Right ventricle myocardium superior (tissue), 1 donor: Measurements from ENCODE around the gene C1QL4. TPM values are rescaled to one million over a fixed set of nuclear protein-coding genes. Genes with fewer than 3 reads are reported as not detected.
"Not testable (repeated sequence)": the region's sequence is repeated elsewhere in the genome, so short reads cannot be mapped to it uniquely, and the experiment has no call there.

ENCODE experiments used
- ATAC-seq: fragments of 200-7000 bp; cut with Tn5 transposase; one replicate; pipeline ENCODE4 v1.9.1; 2020; ENCODE audit warnings: mild to moderate bottlenecking; ENCODE audit not compliant: poor library complexity
- DNase-seq: peaks from one replicate; pipeline ENCODE4 v3.0.0-alpha.2; 2020
- intact Hi-C: fragments of 100-400 bp; cut with DNase I; formaldehyde crosslinking; loops from one replicate; pipeline ENCODE4 v1.11.2; 2022
- total RNA-seq: library from RNA; stranded (reverse); fragmentation: NEBNext Ultra II Directional; extraction: Animal tissue kit (Norgen Biotek cat#: 25700); gene quantifications from one replicate; pipeline ENCODE4 v1.2.1, GENCODE V29; 2021
- donor health status: DM: no; HTN: yes; CAD: no; lungs with severe emphysema.

C1QL4 gene
- total RNA-seq, 1 donor from 2014 or later, result not detected

GRCh38 chr12:49322367-49322707, 14.7 kb downstream of the C1QL4 start:
- DNase-seq (no peak), ATAC-seq (no peak)
- intact Hi-C loops, result no loop called here

GRCh38 chr12:49320411-49321103, 16.4 kb downstream of the C1QL4 start:
- ATAC-seq, intact Hi-C loops, DNase-seq: not testable (repeated sequence)

GRCh38 chr12:49317118-49317517, 19.9 kb downstream of the C1QL4 start:
- ATAC-seq, DNase-seq, intact Hi-C loops: not testable (repeated sequence)

GRCh38 chr12:49314811-49315210, 22.2 kb downstream of the C1QL4 start:
- no peak for DNase-seq
- intact Hi-C loops, result no loop called here
- ATAC-seq, result no peak

- ATAC-seq, intact Hi-C loops, DNase-seq: not testable (repeated sequence)
Observed at GRCh38 chr12:49310451-49311000, 26.5 kb downstream of the C1QL4 start.

- intact Hi-C loops, result no loop called here
- DNase-seq (no peak), ATAC-seq (no peak)
Observed at GRCh38 chr12:49309386-49309785, 27.6 kb downstream of the C1QL4 start.

- DNase-seq, result no peak
- intact Hi-C loops, result no loop called here
- no peak for ATAC-seq
Observed at GRCh38 chr12:49305762-49306510, 31.1 kb downstream of the C1QL4 start.

GRCh38 chr12:49304161-49304560, 32.8 kb downstream of the C1QL4 start:
- DNase-seq, result no peak
- intact Hi-C loops, result no loop called here
- no peak for ATAC-seq

- ATAC-seq (no peak), DNase-seq (no peak)
- intact Hi-C loops, result no loop called here
Observed at GRCh38 chr12:49301760-49302159, 35.2 kb downstream of the C1QL4 start.

GRCh38 chr12:49298160-49298559, 38.8 kb downstream of the C1QL4 start:
- intact Hi-C loops, result no loop called here
- ATAC-seq (no peak), DNase-seq (no peak)

GRCh38 chr12:49297695-49298060, 39.3 kb downstream of the C1QL4 start:
- DNase-seq (no peak), ATAC-seq (no peak)
- intact Hi-C loops, result no loop called here

GRCh38 chr12:49296836-49297694, 39.9 kb downstream of the C1QL4 start:
- DNase-seq (no peak), ATAC-seq (peak; percentile 54)
- intact Hi-C loops, result no loop called here

GRCh38 chr12:49296034-49296835, 40.8 kb downstream of the C1QL4 start:
- intact Hi-C loops, result no loop called here
- DNase-seq (peak; percentile 59), ATAC-seq (peak; percentile 62)

GRCh38 chr12:49295082-49295936, 41.7 kb downstream of the C1QL4 start, which contains the start of gene PRPH:
Gene PRPH, plus strand, starts transcription at chr12:49295147. Its CDS starts 54 bp downstream, at chr12:49295201.
- intact Hi-C loops, result no loop called here
- ATAC-seq (peak; percentile 38), DNase-seq (no peak)

- ATAC-seq (no peak), DNase-seq (no peak)
- intact Hi-C loops, result no loop called here
Observed at GRCh38 chr12:49294804-49295081, 42.2 kb downstream of the C1QL4 start.

- intact Hi-C loops, result no loop called here
- ATAC-seq, result no peak
Observed at GRCh38 chr12:49294086-49294803, 42.7 kb downstream of the C1QL4 start.

More at GRCh38 chr12:49294086-49294803, 42.7 kb downstream of the C1QL4 start:
- DNase-seq, result no peak
